Testis (tissue), 3 donors: Measurements from ENCODE around the gene SNAI3. TPM values are rescaled to one million over a fixed set of nuclear protein-coding genes. Genes with fewer than 3 reads are reported as not detected.

Source experiments
- DNase-seq: peaks from one replicate; pipeline ENCODE4 v3.0.0-alpha.2; 2019
- H3K27ac ChIP-seq, 2 donors: fragments of 200-600 bp; sonication (generic); one replicate each; pipeline ENCODE4 v1.5.1; 2019
- H3K27me3 ChIP-seq: fragments of 200-600 bp; sonication (generic); one replicate; pipeline ENCODE4 v1.5.1; 2019
- H3K36me3 ChIP-seq: fragments of 200-600 bp; sonication (generic); one replicate; pipeline ENCODE4 v1.5.1; 2017; ENCODE audit warnings: low read depth; ENCODE audit errors: missing control alignments
- H3K4me1 ChIP-seq: fragments of 200-600 bp; sonication (generic); one replicate; pipeline ENCODE4 v1.5.1; 2019
- H3K4me3 ChIP-seq, 2 donors: fragments of 200-600 bp; sonication (generic); one replicate each; pipeline ENCODE4 v1.5.1; 2017 to 2019
- H3K9me3 ChIP-seq: fragments of 200-600 bp; sonication (generic); one replicate; pipeline ENCODE4 v1.5.1; 2017
- CTCF ChIP-seq, 3 experiments: fragments of 450-650 bp in 2 of 3; fragments of 200-600 bp in 1 of 3; sonication (generic) in 1 of 3; IDR thresholded peaks; one replicate each; pipeline ENCODE4 v1.5.1; 2016 to 2019; ENCODE audit warnings: antibody characterized with exemption in 3 of 3, mild to moderate bottlenecking in 2 of 3, moderate library complexity in 1 of 3
- POLR2A ChIP-seq: fragments of 450-650 bp; IDR thresholded peaks from one replicate; pipeline ENCODE4 v1.6.1; 2017; ENCODE audit warnings: antibody characterized with exemption, mild to moderate bottlenecking, moderate library complexity
- WGBS, 2 donors: methylation state at CpG; one replicate each; pipeline ENCODE4 v1.1.5; 2018; 5-methylcytosine and 5-hydroxymethylcytosine counted together
- intact Hi-C: fragments of 100-400 bp; cut with DNase I; formaldehyde crosslinking; loops from one replicate; pipeline ENCODE4 v1.15.1; 2023; ENCODE audit warnings: low total_unique reads
- polyA plus RNA-seq: library from polyadenylated mRNA; stranded (reverse); fragments of 350-450 nt; fragmentation: Illumina TruSeq; extraction: RNeasy Lipid Tissue Mini Kit (QIAGEN cat#74804); gene quantifications from one replicate; pipeline ENCODE4 v1.2.3, GENCODE V29; 2014; ENCODE audit warnings: low read depth, low replicate concordance; ENCODE audit not compliant: insufficient read depth
- total RNA-seq, 2 donors: library from RNA; depleted of rRNA; stranded (reverse); fragments of >200 nt; gene quantifications; one replicate each; pipeline ENCODE4 v1.2.3, GENCODE V29; 2016

SNAI3 gene
- total and polyA plus RNA-seq, 3 donors from 2014 or later: 1.3 to 3.0 (median 2.5) TPM

GRCh38 chr16:88696441-88696840 lies 10.1 kb upstream of the SNAI3 start:
- WGBS, 2 donors: 86 to 88% methylated on average over 14 of the region's 14 CpGs
- TF ChIP-seq POLR2A: no peak
- intact Hi-C loops: no loop called here

GRCh38 chr16:88695753-88696152 lies 9.4 kb upstream of the SNAI3 start:
- WGBS, 2 donors: 81 to 85% methylated on average over 5 to 7 of the region's 7 CpGs
- TF ChIP-seq CTCF (IDR thresholded peaks at IDR 0.05) (no peak), POLR2A (no peak)
- intact Hi-C loops: no loop called here
- Histone ChIP-seq H3K4me3 (no peak overlapping the region), H3K27me3 (no peaks in the 10 kb centered on the region), H3K9me3 (no peaks in the 10 kb centered on the region), H3K4me1 (no peaks in the 10 kb centered on the region), H3K36me3 (no peaks in the 10 kb centered on the region), H3K27ac (no peak overlapping the region)
- no peak for DNase-seq

More at GRCh38 chr16:88696441-88696840, 10.1 kb upstream of the SNAI3 start:
- H3K36me3 ChIP-seq: no peaks in the 10 kb centered on the region
- H3K4me1 ChIP-seq: peaks cover 3% of the 10 kb centered on the region
- DNase-seq: no peak
- H3K4me3 ChIP-seq: no peak overlapping the region
- H3K27ac ChIP-seq: no peak overlapping the region
- H3K9me3 ChIP-seq: no peaks in the 10 kb centered on the region
- no peaks in the 10 kb centered on the region for H3K27me3 ChIP-seq

GRCh38 chr16:88695218-88695617 lies 8.9 kb upstream of the SNAI3 start:
- TF ChIP-seq POLR2A: no peak
- TF ChIP-seq CTCF (IDR thresholded peaks at IDR 0.05): no peak
- Histone ChIP-seq H3K4me3 (no peak overlapping the region), H3K27me3 (no peaks in the 10 kb centered on the region), H3K36me3 (no peaks in the 10 kb centered on the region), H3K4me1 (no peaks in the 10 kb centered on the region), H3K27ac (no peak overlapping the region), H3K9me3 (no peaks in the 10 kb centered on the region)
- no peak for DNase-seq
- intact Hi-C loops: no loop called here
- 75% methylated on average over 15 of the region's 15 CpGs; no CpG with 5 or more reads in 1 of the 2 donors for WGBS, 2 donors

- no peak for DNase-seq
- no peaks in the 10 kb centered on the region for H3K9me3 ChIP-seq
- TF ChIP-seq CTCF (IDR thresholded peaks at IDR 0.05) (no peak), POLR2A (no peak)
- H3K4me3 ChIP-seq: no peak overlapping the region
- H3K27ac ChIP-seq: no peak overlapping the region
- no peaks in the 10 kb centered on the region for H3K27me3 ChIP-seq
- intact Hi-C loops: no loop called here
- H3K4me1 ChIP-seq: no peaks in the 10 kb centered on the region
- 88 to 96% methylated on average over 12 to 37 of the region's 37 CpGs for WGBS, 2 donors
- no peaks in the 10 kb centered on the region for H3K36me3 ChIP-seq
Measured at GRCh38 chr16:88694221-88695087, 8.1 kb upstream of the SNAI3 start.

- TF ChIP-seq POLR2A: no peak
- Histone ChIP-seq H3K27ac (no peak overlapping the region), H3K36me3 (no peaks in the 10 kb centered on the region), H3K4me1 (no peaks in the 10 kb centered on the region), H3K27me3 (no peaks in the 10 kb centered on the region), H3K9me3 (no peaks in the 10 kb centered on the region), H3K4me3 (no peak overlapping the region)
- intact Hi-C loops: no loop called here
- no peak for DNase-seq
- WGBS, 2 donors: 90 to 91% methylated on average over 34 to 39 of the region's 39 CpGs
Measured at GRCh38 chr16:88693420-88694177, 7.3 kb upstream of the SNAI3 start.
